GM21717 (cell line): ENCODE results near the gene DNAH3.
"Not testable (repeated sequence)": the region's sequence is repeated elsewhere in the genome, so short reads cannot be mapped to it uniquely, and the experiment has no call there.

Experiments
- ATAC-seq: cut with Tn5 transposase; IDR thresholded peaks from one replicate; pipeline ENCODE4 v1.9.1; 2021; ENCODE audit warnings: mild to moderate bottlenecking, moderate library complexity; ENCODE audit not compliant: unreplicated experiment

Gene DNAH3

DNA sequence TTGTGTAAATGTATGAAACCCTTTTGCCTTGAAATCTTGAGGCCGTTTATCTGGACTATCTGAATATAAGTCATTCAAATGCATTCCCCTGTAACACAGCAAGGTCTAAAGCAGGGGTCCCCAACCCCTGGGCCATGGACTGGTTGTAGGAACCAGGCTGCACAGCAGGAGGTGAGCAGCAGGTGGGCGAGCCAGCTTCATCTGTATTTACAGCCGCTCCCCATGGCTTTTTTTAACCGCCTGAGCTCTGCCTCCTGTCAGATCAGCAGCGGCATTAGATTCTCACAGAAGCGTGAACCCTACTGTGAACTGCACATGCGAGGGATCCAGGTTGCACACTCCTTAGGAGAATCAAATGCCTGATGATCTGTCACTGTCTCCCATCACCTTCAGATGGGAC is 24.1 kb downstream of the DNAH3 start:
- ATAC-seq: no peak

GRCh38 chr16:21125191-21125590 is 25.5 kb downstream of the DNAH3 start:
- no peak for ATAC-seq

- ATAC-seq: no peak
Observed at GRCh38 chr16:21120976-21121520, 29.6 kb downstream of the DNAH3 start.

- ATAC-seq: no peak
Observed at GRCh38 chr16:21117567-21117966, 33.1 kb downstream of the DNAH3 start.

GRCh38 chr16:21116148-21116693 is 34.4 kb downstream of the DNAH3 start:
- no peak for ATAC-seq

DNA sequence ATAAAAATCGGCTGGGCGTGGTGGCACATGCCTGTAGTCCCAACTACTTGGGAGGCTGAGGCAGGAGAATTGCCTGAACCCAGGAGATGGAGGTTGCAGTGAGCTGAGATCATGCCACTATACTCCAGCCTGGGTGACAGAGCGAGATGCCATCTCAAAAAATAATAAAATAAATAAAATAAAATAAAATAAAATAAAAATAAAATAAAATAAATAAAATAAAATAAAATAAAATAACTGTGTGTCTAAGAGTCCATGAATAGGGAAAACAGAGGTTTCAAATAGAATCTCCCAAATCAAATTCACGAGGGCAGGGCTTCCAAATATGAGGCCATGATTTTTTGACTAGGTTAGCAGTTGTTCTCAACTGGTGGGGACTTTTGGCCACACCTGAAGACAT is 35.1 kb downstream of the DNAH3 start:
- not testable (repeated sequence) for ATAC-seq

DNA sequence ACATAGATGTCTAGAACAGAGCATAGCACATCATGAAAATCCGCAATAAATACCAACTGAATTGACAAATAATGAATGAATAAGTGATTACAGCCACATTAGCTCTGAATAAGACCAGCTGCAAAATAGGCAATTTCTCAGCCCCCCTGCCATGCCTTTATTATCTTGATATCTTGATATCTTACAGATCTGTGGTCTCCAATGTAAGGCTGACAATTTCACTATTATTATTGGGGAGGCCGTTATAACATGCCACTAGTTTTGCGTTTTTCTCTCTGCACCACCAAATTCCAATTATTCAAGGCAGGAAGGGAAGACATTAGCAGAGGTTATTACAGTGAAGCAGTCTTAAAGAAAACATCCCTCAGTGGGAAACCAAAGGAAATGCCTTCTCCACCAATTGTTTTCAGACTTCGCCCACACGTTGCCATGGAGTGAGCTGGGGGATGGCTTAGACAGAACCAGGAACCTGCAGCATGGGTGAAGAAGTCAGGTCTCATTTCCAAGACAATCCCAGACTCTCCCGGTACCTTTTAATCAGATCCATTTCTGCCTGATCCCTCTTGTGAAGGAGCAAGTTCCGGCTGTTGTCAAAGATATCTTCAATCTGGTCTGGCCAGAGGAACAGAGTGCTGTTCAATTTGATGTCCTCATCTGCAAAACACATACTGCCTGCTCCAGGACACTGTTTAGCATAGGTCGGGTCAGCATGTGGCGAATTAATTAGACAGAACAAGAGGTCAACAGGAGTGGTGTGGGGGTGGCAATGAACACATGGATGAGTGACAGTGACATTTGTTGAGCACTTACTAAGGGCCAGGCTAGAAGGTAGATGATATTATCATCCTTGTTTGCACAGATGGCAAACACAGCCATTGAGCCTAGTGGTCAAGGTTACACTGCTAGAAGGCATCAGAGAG is 46.4 kb downstream of the DNAH3 start:
- ATAC-seq: no peak

DNA sequence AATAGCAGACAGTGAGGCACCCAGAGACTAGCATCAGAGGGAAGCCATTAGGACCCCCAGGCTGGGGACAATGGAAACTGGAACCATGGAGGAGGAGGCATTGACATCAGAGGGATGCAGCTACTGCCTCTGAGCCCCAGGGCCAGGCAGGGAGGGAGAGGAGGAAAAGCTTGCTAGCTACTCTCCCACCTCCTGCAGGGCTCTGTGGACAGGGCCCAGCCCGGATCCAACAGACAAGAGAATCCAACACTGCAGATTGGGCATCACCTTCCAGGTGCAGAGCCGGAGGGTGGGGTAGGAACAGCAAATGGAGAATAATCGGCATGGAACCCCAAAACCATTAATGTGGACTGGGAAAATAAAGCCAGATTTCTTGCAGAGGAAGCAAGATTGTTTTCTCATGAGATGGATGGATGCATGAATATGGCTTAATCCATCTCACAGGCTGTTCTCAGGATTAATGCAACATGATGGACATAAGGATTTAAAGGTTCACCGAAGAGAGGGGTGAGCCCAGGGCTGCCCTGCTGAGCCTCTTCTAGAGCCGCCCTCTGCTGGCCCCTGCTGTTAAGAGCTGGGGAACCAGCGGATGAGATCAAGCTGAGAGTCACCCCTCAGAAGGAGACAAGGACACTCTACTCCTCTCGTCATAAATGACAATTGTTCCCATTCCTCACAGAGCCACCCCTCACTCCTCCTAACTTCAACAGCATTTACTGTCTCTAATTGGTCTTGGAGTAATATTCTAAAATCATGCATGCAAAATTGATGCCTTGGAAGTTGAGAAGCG is 48.8 kb downstream of the DNAH3 start:
- no peak for ATAC-seq

DNA sequence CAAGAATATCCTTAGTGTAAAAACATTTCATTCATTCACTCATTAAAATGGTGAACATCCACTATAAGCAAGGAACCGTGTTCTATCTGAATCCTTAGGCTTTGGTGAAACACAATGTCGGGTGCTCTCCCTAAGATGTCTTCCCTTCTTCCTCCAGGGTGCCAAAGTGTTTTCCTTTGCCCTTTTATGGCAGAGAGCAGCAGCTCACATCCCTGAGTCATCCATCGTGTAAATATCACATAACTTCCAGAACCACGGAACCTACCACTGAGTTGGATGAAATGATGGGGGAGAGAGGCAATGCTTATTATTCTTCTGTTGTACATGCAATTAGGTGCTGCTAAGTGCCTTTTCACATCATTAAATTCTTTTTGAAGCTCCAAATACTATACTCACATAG is 50.2 kb downstream of the DNAH3 start:
- no peak for ATAC-seq

GRCh38 chr16:21097151-21097550 is 53.5 kb downstream of the DNAH3 start:
- ATAC-seq: no peak

DNA sequence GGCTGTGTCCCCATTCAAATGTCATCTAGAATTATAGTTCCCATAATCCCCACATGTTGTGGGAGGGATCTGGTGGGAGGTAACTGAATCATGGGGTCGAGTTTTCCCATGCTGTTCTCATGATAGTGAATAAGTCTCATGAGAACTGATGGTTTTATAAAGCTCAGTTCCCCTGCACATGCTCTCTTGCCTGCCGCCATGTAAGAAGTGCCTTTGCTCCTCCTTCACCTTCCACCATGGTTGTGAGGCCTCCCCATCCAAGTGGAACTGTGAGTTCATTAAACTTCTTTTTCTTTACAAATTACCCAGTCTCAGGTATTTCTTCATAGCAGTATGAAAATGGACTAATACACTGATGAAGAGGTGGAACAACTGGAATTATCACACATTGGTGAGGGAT is 55.9 kb downstream of the DNAH3 start:
- ATAC-seq: not testable (repeated sequence)

- ATAC-seq: no peak
Observed at GRCh38 chr16:21092951-21093350, 57.7 kb downstream of the DNAH3 start.

- ATAC-seq: no peak
Observed at GRCh38 chr16:21088646-21089538, 61.8 kb downstream of the DNAH3 start.

GRCh38 chr16:21088143-21088542 is 62.5 kb downstream of the DNAH3 start:
- ATAC-seq: no peak

- no peak for ATAC-seq
Observed at GRCh38 chr16:21084631-21085225, 65.9 kb downstream of the DNAH3 start.

DNA sequence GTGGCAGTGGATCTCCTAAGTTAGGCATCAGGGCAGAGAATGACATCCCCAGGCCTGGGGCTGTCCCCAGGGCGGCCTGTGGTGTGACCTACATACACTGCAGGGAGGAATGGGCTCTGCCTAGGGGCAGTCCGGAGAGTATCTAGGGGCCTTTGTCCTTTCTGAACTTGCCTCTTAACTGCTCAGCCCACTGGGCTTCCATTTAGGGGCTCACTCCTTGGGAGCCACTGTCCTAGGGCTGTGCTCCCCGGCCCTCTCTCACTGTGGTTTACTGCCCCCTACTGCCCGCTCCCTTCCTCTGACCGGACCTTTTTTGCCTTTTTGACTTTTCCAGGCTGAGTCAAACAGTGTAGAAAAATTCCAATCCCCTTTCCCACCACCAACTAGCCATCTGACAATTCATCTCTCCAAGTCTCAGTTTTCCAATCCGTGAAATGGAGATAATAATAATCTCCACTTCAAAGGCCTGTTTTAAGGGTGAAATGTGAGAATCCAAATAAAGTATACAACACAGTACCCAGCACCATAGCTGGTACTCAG is 66.8 kb downstream of the DNAH3 start:
- no peak for ATAC-seq

- no peak for ATAC-seq
Observed at GRCh38 chr16:21081329-21081728, 69.3 kb downstream of the DNAH3 start.

DNA sequence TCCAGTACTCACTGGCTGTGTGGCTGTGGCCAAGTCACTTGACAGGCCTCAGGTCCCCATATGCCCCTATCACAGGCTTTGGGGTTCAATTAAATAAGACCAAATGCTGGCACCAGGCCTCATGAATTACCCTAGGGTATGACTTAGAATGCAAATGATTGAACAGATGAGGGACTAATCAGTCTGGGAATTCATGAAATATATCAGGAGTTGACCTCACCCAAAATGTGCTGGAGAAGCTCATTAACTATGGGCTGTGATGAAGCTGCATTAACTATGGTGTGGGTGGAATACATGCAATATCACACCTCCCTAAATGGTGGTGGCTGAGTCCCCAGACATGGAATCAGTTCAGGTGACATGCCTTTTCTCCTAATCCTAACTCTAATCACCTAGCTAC is 72.1 kb downstream of the DNAH3 start:
- no peak for ATAC-seq

GRCh38 chr16:21076186-21076883 is 74.3 kb downstream of the DNAH3 start:
- ATAC-seq: no peak
